Endothelial cell of umbilical vein (primary cell): ENCODE results near the gene BTAF1. TPM values are rescaled to one million over a fixed set of nuclear protein-coding genes. Genes with fewer than 3 reads are reported as not detected.

Source experiments
- polyA plus RNA-seq, 4 experiments: library from polyadenylated mRNA; depleted of rRNA in 3 of 4; stranded (reverse) in 3 of 4; unstranded in 1 of 4; fragments of >200 nt; gene quantifications; 2 replicates each; pipeline versions ENCODE4 v1.2.1 to v1.2.3, GENCODE V29; 2011 to 2012; ENCODE audit warnings: missing spikeins in 1 of 4
- small RNA-seq: library from RNA; depleted of rRNA; stranded (forward); fragments of <200 nt; gene quantifications from one replicate; pipeline ENCODE3, GENCODE V24; 2012; ENCODE audit warnings: low replicate concordance, low read depth; ENCODE audit not compliant: insufficient read depth, insufficient read length
- total RNA-seq: library from RNA; stranded (reverse); gene quantifications from 2 replicates; pipeline ENCODE4 v1.2.3, GENCODE V29; 2021

BTAF1 gene
- total and polyA plus RNA-seq, 2 donors (not counting 3 experiments of a cell fraction or from before 2014, with no cell fraction given): 9.9 to 23.1 TPM

Small RNA genes within 50 kb of the gene (small RNA-seq; reads per million reads assigned to genes)
- gene AL359198.2 (not detected), gene RF00402 (not detected)

Other genes with a start within 250 kb of the BTAF1 start
- 33.3 and 34.0 TPM in 2 replicates for gene TNKS2, start 125.3 kb upstream of the BTAF1 start, total RNA-seq
- 10.9 and 13.6 TPM in 2 replicates for gene TNKS2, start 125.3 kb upstream of the BTAF1 start, polyA plus RNA-seq
- gene FGFBP3, start 14.3 kb upstream of the BTAF1 start, total RNA-seq: 0.38 and 0.53 TPM in 2 replicates
- 0.11 TPM in 2 replicates for gene FGFBP3, start 14.3 kb upstream of the BTAF1 start, polyA plus RNA-seq